ENCODE data around the gene PAIP2.

DNA sequence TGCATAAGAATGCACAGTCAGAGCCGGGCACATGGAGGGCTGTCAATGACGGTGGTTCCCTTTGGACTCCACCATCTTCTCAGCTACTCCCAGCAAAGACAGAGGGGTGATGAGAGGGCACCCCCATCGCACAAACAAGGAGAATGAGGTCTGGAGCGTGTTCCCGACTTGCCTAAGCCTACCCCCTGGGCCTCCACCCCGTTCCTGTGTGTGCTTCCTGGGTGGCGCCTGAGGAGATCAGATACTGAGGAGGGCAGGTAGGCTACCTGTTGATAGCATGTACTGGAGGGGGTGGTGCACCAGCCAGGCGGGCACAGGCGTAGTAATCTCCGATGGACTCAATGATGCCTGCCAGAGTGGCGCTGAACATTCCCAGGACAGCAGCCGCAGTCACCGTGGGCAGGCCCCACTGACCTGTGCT is 37.3 kb downstream of the PAIP2 start:
- no peak for TF ChIP-seq CTCF (conservative IDR thresholded peaks at IDR 0.05; ENCODE audit: low read length)
- no peak for TF ChIP-seq EZH2phosphoT487 (IDR thresholded peaks at IDR 0.05; ENCODE audit: borderline replicate concordance, low read depth, low read length)
